Right lobe of liver (tissue), 6 donors: Measurements from ENCODE around the gene SHKBP1. TPM values are rescaled to one million over a fixed set of nuclear protein-coding genes. Genes with fewer than 3 reads are reported as not detected.

Source experiments
- ATAC-seq, 4 donors: fragments of 200-7000 bp; cut with Tn5 transposase; one replicate each; pipeline ENCODE4 v1.9.1; 2020; ENCODE audit warnings: mild to moderate bottlenecking in 4 of 4, moderate library complexity in 4 of 4
- DNase-seq, 3 donors: peaks; one replicate each; pipeline ENCODE4 v3.0.0-alpha.2; 2020
- H3K27ac ChIP-seq, 3 donors: fragments of 200-600 bp; one replicate each; pipeline ENCODE4 v1.8.0; 2022
- H3K27me3 ChIP-seq, 2 donors: fragments of 200-600 bp; one replicate each; pipeline ENCODE4 v1.8.0; 2022
- H3K36me3 ChIP-seq, 4 donors: fragments of 200-600 bp; sonication (generic) in 1 of 4; one replicate each; pipeline versions ENCODE4 v1.5.1 to v1.8.0; 2017 to 2022; ENCODE audit warnings: control low read depth in 1 of 4
- H3K4me1 ChIP-seq, 4 donors: fragments of 200-600 bp; sonication (generic) in 1 of 4; one replicate each; pipeline versions ENCODE4 v1.5.1 to v1.8.0; 2017 to 2022; ENCODE audit warnings: control low read depth in 1 of 4
- H3K4me3 ChIP-seq, 3 donors: fragments of 200-600 bp; one replicate each; pipeline ENCODE4 v1.8.0; 2022
- H3K9me3 ChIP-seq, 4 donors: fragments of 200-600 bp; sonication (generic) in 1 of 4; one replicate each; pipeline versions ENCODE4 v1.5.1 to v1.8.0; 2017 to 2022; ENCODE audit warnings: control low read depth in 1 of 4
- CTCF ChIP-seq, 4 donors: fragments of 200-600 bp in 3 of 4; fragments of 450-650 bp in 1 of 4; IDR thresholded peaks; one replicate each; pipeline versions ENCODE4 v1.5.1 to v1.8.0; 2016 to 2022; ENCODE audit warnings: antibody characterized with exemption in 4 of 4, mild to moderate bottlenecking in 2 of 4
- POLR2A ChIP-seq: fragments of 450-650 bp; IDR thresholded peaks from one replicate; pipeline ENCODE4 v1.6.1; 2017; ENCODE audit warnings: antibody characterized with exemption, mild to moderate bottlenecking
- WGBS: methylation state at CpG from one replicate; pipeline ENCODE4 v1.1.6; 2018; ENCODE audit warnings: low coverage, low lambda C conversion rate; ENCODE audit not compliant: insufficient coverage; ENCODE audit errors: missing lambda C conversion rate; 5-methylcytosine and 5-hydroxymethylcytosine counted together
- intact Hi-C, 2 donors: fragments of 100-400 bp; cut with DNase I; formaldehyde crosslinking; loops; one replicate each; pipeline versions ENCODE4 v1.11.2 to v1.14.1; 2022
- total RNA-seq, 6 experiments: library from RNA; depleted of rRNA in 2 of 6; stranded (reverse); fragments of >200 nt in 2 of 6; fragmentation: NEBNext Ultra II Directional in 3 of 6; extraction: Animal tissue kit (Norgen Biotek cat#: 25700) in 3 of 6; gene quantifications; one replicate each; pipeline versions ENCODE4 v1.1.0 to v1.2.4, GENCODE V29; 2016 to 2023
- donor health status: DM: no; HTN: yes; CAD: no.
- donor health status: DM: no; HTN: no; CAD: no.
- donor health status: DM: no; HTN: no; CAD: no.
- donor health status: DM: no; HTN: yes; CAD: no.
- donor health status: DM: no; HTN: yes; CAD: no.

The SHKBP1 gene
- total RNA-seq, 6 experiments from 2014 or later = 16.1 to 29.0 (median 22.4) TPM

GRCh38 chr19:40529093-40529954, 47.3 kb upstream of the SHKBP1 start:
- H3K27me3 ChIP-seq = no peaks in the 10 kb centered on the region
- no peak overlapping the region for H3K27ac ChIP-seq
- intact Hi-C loops = loop anchor here in 1 of 2 donors (10.0 kb wide), 1 partner anchor 55 kb away; no protein-coding TSS in a partner anchor
- ATAC-seq (peak; percentile 85 to 97 (median 93)), DNase-seq (peak; percentile 88 to 91 (median 88))
- no peaks in the 10 kb centered on the region for H3K36me3 ChIP-seq
- no peaks in the 10 kb centered on the region for H3K9me3 ChIP-seq
- TF ChIP-seq CTCF (IDR thresholded peaks at IDR 0.05) (peak; percentile 93 to 97 (median 96)), POLR2A (no peak)
- peak overlapping the region; percentile 49 to 54 (median 53) for H3K4me3 ChIP-seq
- no peaks in the 10 kb centered on the region for H3K4me1 ChIP-seq
- WGBS = 6% methylated on average over 11 of the region's 54 CpGs

GRCh38 chr19:40530091-40530901, 46.4 kb upstream of the SHKBP1 start:
- WGBS = 3% methylated on average over 26 of the region's 75 CpGs
- intact Hi-C loops = loop anchor here in 1 of 2 donors (10.0 kb wide), 1 partner anchor 315 kb away; the partner anchor contains the start of gene TTC9B
- no peak overlapping the region for H3K4me3 ChIP-seq

GRCh38 chr19:40533508-40533907, 43.2 kb upstream of the SHKBP1 start:
- no peak overlapping the region for H3K4me3 ChIP-seq
- 67% methylated on average over 1 of the region's 2 CpGs for WGBS
- no peaks in the 10 kb centered on the region for H3K27me3 ChIP-seq
- ATAC-seq (no peak), DNase-seq (no peak)
- no peaks in the 10 kb centered on the region for H3K4me1 ChIP-seq
- no peak overlapping the region for H3K27ac ChIP-seq
- H3K9me3 ChIP-seq = no peaks in the 10 kb centered on the region
- TF ChIP-seq CTCF (IDR thresholded peaks at IDR 0.05) (no peak), POLR2A (no peak)
- intact Hi-C loops = loop anchor here in 1 of 2 donors (10.0 kb wide), 1 partner anchor 319 kb away; the partner anchor contains the start of gene TTC9B
- H3K36me3 ChIP-seq = no peaks in the 10 kb centered on the region

More at GRCh38 chr19:40530091-40530901, 46.4 kb upstream of the SHKBP1 start:
- DNase-seq (peak in 1 of 3 donors; percentile 22), ATAC-seq (no peak)
- TF ChIP-seq POLR2A (no peak), CTCF (IDR thresholded peaks at IDR 0.05) (no peak)
- H3K4me1 ChIP-seq = no peaks in the 10 kb centered on the region
- no peaks in the 10 kb centered on the region for H3K9me3 ChIP-seq
- H3K27ac ChIP-seq = no peak overlapping the region
- no peaks in the 10 kb centered on the region for H3K36me3 ChIP-seq
- H3K27me3 ChIP-seq = no peaks in the 10 kb centered on the region

- no peaks in the 10 kb centered on the region for H3K9me3 ChIP-seq
- no peak for DNase-seq
- H3K27ac ChIP-seq = no peak overlapping the region
- 81% methylated on average over 4 of the region's 4 CpGs for WGBS
- H3K4me3 ChIP-seq = no peak overlapping the region
- no peaks in the 10 kb centered on the region for H3K4me1 ChIP-seq
- intact Hi-C loops = loop anchor here in 1 of 2 donors (10.0 kb wide), 1 partner anchor 319 kb away; the partner anchor contains the start of gene TTC9B
- TF ChIP-seq CTCF (IDR thresholded peaks at IDR 0.05) (no peak), POLR2A (no peak)
- no peaks in the 10 kb centered on the region for H3K27me3 ChIP-seq
- no peak for ATAC-seq
- no peaks in the 10 kb centered on the region for H3K36me3 ChIP-seq
Observed at GRCh38 chr19:40534148-40534547, 42.5 kb upstream of the SHKBP1 start.
